ENCODE measurements around the gene ZSCAN5B. TPM values are rescaled to one million over a fixed set of nuclear protein-coding genes. Genes with fewer than 3 reads are reported as not detected.

Gene ZSCAN5B
- total RNA-seq, 1 experiment from 2014 or later: not detected

DNA sequence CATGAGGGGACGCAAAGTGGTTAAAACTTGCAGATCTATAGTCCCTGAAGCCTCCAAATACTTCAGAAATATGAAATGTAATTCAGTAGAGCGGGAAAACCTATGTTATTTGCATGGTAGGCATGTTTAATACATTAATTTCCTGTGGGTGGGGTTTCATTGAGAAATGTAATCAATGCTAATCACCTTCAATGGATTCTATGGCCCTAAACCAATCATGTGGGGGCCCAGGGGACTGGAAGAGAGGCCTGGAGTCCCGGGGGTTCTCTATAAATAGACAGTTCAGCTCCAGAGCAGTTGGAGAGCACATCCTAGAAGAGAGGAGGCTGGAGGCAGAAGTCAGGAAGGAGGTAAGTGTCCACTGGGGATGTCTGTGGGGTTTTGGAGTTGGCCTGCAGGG lies 4.4 kb upstream of the ZSCAN5B start, which contains the start of gene ZSCAN5C:
Gene ZSCAN5C, plus strand, starts transcription at position 301 of the 400 bp plus-strand sequence. CDS start 3,641 bp downstream, outside the sequence.
- peaks cover 22% of the 10 kb centered on the region for H3K27me3 Mint-ChIP-seq (ENCODE audit: low read depth)
- TF ChIP-seq SMAD4 (CRISPR knock-in tag; IDR thresholded peaks at IDR 0.05): no peak
- TF ChIP-seq, protein P1, sequence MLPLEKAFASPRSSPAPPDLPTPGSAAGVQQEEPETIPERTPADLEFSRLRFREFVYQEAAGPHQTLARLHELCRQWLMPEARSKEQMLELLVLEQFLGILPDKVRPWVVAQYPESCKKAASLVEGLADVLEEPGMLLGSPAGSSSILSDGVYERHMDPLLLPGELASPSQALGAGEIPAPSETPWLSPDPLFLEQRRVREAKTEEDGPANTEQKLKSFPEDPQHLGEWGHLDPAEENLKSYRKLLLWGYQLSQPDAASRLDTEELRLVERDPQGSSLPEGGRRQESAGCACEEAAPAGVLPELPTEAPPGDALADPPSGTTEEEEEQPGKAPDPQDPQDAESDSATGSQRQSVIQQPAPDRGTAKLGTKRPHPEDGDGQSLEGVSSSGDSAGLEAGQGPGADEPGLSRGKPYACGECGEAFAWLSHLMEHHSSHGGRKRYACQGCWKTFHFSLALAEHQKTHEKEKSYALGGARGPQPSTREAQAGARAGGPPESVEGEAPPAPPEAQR (CRISPR knock-in tag; IDR thresholded peaks at IDR 0.05): no peak
- TF ChIP-seq, protein P2, sequence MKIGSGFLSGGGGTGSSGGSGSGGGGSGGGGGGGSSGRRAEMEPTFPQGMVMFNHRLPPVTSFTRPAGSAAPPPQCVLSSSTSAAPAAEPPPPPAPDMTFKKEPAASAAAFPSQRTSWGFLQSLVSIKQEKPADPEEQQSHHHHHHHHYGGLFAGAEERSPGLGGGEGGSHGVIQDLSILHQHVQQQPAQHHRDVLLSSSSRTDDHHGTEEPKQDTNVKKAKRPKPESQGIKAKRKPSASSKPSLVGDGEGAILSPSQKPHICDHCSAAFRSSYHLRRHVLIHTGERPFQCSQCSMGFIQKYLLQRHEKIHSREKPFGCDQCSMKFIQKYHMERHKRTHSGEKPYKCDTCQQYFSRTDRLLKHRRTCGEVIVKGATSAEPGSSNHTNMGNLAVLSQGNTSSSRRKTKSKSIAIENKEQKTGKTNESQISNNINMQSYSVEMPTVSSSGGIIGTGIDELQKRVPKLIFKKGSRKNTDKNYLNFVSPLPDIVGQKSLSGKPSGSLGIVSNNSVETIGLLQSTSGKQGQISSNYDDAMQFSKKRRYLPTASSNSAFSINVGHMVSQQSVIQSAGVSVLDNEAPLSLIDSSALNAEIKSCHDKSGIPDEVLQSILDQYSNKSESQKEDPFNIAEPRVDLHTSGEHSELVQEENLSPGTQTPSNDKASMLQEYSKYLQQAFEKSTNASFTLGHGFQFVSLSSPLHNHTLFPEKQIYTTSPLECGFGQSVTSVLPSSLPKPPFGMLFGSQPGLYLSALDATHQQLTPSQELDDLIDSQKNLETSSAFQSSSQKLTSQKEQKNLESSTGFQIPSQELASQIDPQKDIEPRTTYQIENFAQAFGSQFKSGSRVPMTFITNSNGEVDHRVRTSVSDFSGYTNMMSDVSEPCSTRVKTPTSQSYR (CRISPR knock-in tag; IDR thresholded peaks at IDR 0.05): no peak
- CTCF ChIA-PET: no interaction called here
- no peak within 1 kb of the TSS for H3K4me3 Mint-ChIP-seq
- no peaks in the 10 kb centered on the region for H3K36me3 Mint-ChIP-seq
- no peak for ATAC-seq
- POLR2A ChIA-PET: no interaction called here
- H3K9me3 Mint-ChIP-seq: no peaks in the 10 kb centered on the region
- DNase-seq (ENCODE audit: low spot score): no peak
- H3K27ac Mint-ChIP-seq: no peak within 1 kb of the TSS
- H3K4me1 Mint-ChIP-seq: peaks cover 7% of the 10 kb centered on the region; the same call in 1 of the 2 replicates

DNA sequence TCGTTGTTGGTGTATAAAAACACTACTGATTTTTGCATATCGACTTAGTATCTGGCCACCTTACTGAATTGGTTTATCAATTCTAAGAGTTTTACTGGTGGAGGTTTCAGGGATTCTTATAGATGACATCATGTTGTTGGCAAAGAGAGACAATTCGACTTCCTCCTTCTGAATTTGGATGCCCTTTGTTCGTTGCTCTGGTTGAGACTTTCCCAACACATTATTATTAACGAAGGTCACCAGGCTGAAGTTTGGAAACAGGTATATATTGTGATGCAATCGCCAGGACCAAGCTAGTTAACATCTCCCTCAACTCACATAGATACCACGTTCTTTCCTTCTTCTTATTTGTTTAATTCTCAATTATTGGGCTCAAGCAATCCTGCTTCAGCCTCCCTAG lies 2.1 kb upstream of the ZSCAN5B start:
- no peak overlapping the region; the same call in 1 of the 2 replicates for H3K27ac Mint-ChIP-seq
- peaks cover 7% of the 10 kb centered on the region; the same call in 1 of the 2 replicates for H3K4me1 Mint-ChIP-seq
- CTCF ChIA-PET: interaction anchor here (0.7 to 1.2 kb wide), 2 partner anchors 28 to 155 kb away, joined by 3 to 4 read pairs; no protein-coding TSS in a partner anchor
- H3K36me3 Mint-ChIP-seq: no peaks in the 10 kb centered on the region
- H3K27me3 Mint-ChIP-seq (ENCODE audit: low read depth): peaks cover 14% of the 10 kb centered on the region
- ATAC-seq: no peak
- H3K4me3 Mint-ChIP-seq: no peak overlapping the region
- H3K9me3 Mint-ChIP-seq: no peaks in the 10 kb centered on the region
- POLR2A ChIA-PET: no interaction called here
- DNase-seq (ENCODE audit: low spot score): no peak
- TF ChIP-seq ZNF423 (CRISPR knock-in tag; IDR thresholded peaks at IDR 0.05): no peak
- TF ChIP-seq, protein P3, sequence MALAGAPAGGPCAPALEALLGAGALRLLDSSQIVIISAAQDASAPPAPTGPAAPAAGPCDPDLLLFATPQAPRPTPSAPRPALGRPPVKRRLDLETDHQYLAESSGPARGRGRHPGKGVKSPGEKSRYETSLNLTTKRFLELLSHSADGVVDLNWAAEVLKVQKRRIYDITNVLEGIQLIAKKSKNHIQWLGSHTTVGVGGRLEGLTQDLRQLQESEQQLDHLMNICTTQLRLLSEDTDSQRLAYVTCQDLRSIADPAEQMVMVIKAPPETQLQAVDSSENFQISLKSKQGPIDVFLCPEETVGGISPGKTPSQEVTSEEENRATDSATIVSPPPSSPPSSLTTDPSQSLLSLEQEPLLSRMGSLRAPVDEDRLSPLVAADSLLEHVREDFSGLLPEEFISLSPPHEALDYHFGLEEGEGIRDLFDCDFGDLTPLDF (CRISPR knock-in tag; IDR thresholded peaks at IDR 0.05): no peak
- TF ChIP-seq FOXK1 (CRISPR knock-in tag; IDR thresholded peaks at IDR 0.05): no peak
- TF ChIP-seq, protein P4, sequence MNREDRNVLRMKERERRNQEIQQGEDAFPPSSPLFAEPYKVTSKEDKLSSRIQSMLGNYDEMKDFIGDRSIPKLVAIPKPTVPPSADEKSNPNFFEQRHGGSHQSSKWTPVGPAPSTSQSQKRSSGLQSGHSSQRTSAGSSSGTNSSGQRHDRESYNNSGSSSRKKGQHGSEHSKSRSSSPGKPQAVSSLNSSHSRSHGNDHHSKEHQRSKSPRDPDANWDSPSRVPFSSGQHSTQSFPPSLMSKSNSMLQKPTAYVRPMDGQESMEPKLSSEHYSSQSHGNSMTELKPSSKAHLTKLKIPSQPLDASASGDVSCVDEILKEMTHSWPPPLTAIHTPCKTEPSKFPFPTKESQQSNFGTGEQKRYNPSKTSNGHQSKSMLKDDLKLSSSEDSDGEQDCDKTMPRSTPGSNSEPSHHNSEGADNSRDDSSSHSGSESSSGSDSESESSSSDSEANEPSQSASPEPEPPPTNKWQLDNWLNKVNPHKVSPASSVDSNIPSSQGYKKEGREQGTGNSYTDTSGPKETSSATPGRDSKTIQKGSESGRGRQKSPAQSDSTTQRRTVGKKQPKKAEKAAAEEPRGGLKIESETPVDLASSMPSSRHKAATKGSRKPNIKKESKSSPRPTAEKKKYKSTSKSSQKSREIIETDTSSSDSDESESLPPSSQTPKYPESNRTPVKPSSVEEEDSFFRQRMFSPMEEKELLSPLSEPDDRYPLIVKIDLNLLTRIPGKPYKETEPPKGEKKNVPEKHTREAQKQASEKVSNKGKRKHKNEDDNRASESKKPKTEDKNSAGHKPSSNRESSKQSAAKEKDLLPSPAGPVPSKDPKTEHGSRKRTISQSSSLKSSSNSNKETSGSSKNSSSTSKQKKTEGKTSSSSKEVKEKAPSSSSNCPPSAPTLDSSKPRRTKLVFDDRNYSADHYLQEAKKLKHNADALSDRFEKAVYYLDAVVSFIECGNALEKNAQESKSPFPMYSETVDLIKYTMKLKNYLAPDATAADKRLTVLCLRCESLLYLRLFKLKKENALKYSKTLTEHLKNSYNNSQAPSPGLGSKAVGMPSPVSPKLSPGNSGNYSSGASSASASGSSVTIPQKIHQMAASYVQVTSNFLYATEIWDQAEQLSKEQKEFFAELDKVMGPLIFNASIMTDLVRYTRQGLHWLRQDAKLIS (CRISPR knock-in tag; IDR thresholded peaks at IDR 0.05; ENCODE audit: borderline replicate concordance): no peak
- TF ChIP-seq, protein P5, sequence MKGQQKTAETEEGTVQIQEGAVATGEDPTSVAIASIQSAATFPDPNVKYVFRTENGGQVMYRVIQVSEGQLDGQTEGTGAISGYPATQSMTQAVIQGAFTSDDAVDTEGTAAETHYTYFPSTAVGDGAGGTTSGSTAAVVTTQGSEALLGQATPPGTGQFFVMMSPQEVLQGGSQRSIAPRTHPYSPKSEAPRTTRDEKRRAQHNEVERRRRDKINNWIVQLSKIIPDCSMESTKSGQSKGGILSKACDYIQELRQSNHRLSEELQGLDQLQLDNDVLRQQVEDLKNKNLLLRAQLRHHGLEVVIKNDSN (CRISPR knock-in tag; IDR thresholded peaks at IDR 0.05): no peak
- TF ChIP-seq NFE2L1 (CRISPR knock-in tag; IDR thresholded peaks at IDR 0.05): no peak
- no peak for TF ChIP-seq RELA (CRISPR knock-in tag; IDR thresholded peaks at IDR 0.05; ENCODE audit: borderline replicate concordance)
- no peak for TF ChIP-seq RORB (CRISPR knock-in tag; IDR thresholded peaks at IDR 0.05)
- no peak for TF ChIP-seq ZBTB21 (CRISPR knock-in tag; IDR thresholded peaks at IDR 0.05; ENCODE audit: borderline replicate concordance)
- TF ChIP-seq, protein P6, sequence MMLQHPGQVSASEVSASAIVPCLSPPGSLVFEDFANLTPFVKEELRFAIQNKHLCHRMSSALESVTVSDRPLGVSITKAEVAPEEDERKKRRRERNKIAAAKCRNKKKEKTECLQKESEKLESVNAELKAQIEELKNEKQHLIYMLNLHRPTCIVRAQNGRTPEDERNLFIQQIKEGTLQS (CRISPR knock-in tag; conservative IDR thresholded peaks at IDR 0.05): no peak
- TF ChIP-seq NFATC4 (CRISPR knock-in tag; IDR thresholded peaks at IDR 0.05): no peak
- TF ChIP-seq, protein P7, sequence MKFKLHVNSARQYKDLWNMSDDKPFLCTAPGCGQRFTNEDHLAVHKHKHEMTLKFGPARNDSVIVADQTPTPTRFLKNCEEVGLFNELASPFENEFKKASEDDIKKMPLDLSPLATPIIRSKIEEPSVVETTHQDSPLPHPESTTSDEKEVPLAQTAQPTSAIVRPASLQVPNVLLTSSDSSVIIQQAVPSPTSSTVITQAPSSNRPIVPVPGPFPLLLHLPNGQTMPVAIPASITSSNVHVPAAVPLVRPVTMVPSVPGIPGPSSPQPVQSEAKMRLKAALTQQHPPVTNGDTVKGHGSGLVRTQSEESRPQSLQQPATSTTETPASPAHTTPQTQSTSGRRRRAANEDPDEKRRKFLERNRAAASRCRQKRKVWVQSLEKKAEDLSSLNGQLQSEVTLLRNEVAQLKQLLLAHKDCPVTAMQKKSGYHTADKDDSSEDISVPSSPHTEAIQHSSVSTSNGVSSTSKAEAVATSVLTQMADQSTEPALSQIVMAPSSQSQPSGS (CRISPR knock-in tag; IDR thresholded peaks at IDR 0.05; ENCODE audit: borderline replicate concordance, low read depth): no peak
- TF ChIP-seq GRHL2 (CRISPR knock-in tag; IDR thresholded peaks at IDR 0.05; ENCODE audit: insufficient replicate concordance, severe bottlenecking): no peak
- TF ChIP-seq CBFB (CRISPR knock-in tag; IDR thresholded peaks at IDR 0.05; ENCODE audit: low read depth): no peak
- no peak for TF ChIP-seq NR2C2 (CRISPR knock-in tag; IDR thresholded peaks at IDR 0.05)
- no peak for TF ChIP-seq NFYB (CRISPR knock-in tag; conservative IDR thresholded peaks at IDR 0.05; ENCODE audit: low read depth)
- TF ChIP-seq, protein P8, sequence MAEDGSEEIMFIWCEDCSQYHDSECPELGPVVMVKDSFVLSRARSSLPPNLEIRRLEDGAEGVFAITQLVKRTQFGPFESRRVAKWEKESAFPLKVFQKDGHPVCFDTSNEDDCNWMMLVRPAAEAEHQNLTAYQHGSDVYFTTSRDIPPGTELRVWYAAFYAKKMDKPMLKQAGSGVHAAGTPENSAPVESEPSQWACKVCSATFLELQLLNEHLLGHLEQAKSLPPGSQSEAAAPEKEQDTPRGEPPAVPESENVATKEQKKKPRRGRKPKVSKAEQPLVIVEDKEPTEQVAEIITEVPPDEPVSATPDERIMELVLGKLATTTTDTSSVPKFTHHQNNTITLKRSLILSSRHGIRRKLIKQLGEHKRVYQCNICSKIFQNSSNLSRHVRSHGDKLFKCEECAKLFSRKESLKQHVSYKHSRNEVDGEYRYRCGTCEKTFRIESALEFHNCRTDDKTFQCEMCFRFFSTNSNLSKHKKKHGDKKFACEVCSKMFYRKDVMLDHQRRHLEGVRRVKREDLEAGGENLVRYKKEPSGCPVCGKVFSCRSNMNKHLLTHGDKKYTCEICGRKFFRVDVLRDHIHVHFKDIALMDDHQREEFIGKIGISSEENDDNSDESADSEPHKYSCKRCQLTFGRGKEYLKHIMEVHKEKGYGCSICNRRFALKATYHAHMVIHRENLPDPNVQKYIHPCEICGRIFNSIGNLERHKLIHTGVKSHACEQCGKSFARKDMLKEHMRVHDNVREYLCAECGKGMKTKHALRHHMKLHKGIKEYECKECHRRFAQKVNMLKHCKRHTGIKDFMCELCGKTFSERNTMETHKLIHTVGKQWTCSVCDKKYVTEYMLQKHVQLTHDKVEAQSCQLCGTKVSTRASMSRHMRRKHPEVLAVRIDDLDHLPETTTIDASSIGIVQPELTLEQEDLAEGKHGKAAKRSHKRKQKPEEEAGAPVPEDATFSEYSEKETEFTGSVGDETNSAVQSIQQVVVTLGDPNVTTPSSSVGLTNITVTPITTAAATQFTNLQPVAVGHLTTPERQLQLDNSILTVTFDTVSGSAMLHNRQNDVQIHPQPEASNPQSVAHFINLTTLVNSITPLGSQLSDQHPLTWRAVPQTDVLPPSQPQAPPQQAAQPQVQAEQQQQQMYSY (CRISPR knock-in tag; IDR thresholded peaks at IDR 0.05): no peak

Data from WTC11 (cell line).